Dedifferentiated amniotic fluid mesenchymal stem cell (primary cell): ENCODE results near the gene NEDD4L.

ENCODE experiments used
- DNase-seq: peaks from one replicate; pipeline ENCODE4 v3.0.0-alpha.2; 2016; ENCODE audit errors: extremely low spot score

NEDD4L gene

DNA sequence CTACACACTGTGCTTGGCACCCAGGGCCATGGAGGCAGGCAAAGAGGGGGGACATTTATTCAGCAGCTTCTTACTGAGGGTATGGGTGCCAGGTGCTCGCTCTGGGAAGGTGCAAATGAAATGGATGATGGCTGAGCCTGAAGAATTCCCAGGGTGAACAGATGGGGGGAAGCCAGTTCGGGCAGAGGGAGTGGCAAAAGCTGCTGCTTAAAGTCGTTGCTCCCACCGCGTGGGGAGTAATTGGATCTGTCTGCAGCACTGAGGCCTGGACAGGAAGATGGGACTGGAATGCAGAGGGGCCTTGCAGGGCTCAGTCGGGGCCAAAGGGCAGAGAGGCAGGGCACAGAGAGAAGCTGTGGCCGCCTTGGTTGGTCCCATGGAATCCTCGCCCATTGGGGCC is 51.2 kb downstream of the NEDD4L start:
- no peak for DNase-seq

DNA sequence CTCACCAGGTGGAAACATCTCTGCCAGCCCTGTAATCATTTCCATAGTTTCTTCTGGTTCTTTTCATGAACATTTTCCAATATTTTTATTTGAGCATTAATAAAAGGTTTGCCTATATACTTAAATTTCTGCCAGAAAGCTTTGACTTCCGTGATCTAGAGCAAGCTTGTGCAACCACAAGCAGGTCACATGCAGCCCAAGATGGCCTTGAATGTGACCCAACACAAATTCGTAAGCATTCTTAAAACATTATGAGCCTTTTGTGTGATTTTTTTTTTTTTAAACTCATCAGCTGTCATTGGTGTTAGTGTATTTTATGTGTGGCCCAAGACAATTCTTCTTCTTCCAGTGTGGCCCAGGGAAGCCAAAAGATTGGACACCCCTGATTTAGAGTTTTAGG is 51.6 kb downstream of the NEDD4L start:
- no peak for DNase-seq

DNA sequence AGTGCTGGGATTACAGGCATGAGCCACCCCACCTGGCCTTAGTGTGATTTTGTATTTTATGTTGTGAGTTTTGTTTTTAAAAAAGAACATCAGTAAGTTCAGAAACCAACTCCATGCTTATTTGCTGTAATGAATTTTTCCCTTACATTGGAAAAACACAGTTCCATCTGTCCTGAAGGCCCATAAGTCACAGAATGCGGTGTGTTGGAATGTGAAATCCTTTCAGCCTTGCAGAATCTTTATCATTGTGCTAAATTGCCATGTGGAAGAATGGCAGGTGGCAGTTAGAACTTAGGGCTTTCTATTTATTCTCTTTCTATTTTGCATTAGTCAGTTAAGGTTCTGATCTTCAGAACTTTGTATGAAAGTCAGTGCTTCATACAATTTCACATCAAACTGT is 52.6 kb downstream of the NEDD4L start:
- no peak for DNase-seq

DNA sequence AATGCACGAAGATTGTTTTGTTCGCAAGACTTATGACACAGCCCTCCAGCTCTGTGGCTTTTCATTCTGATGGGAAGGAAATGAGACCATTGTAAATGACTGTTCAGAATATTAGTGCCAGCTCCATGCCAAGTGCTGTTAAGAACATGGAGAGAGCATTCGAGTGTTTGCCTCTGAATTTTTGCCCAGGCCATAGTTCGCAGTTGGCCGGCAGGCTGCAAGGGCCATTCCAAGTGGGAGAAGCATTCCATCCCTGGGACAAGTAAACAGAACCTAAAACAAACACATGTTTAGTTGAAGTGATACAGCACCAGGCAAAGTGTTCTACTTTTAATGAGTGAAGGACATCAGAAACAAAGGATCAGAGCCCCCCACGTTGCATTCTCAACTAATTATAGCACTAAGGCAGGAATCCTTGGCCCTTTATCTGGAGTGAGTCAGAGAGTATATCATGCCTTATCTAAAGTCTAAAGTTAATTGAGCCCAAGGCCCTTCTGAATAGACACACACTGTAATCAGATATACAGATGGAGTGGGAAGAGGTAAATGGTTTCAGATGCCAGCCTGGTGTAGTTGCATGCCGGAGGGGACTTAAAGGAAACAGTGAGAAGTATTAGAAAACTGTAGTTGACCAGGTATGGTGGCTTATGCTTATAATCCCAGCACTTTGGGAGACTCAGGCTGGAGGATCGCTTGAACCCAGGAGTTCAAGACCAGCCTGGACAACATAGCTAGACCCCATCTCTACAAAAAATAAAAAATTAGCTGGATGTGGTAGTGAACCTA is 53.3 kb downstream of the NEDD4L start:
- DNase-seq, result no peak

DNA sequence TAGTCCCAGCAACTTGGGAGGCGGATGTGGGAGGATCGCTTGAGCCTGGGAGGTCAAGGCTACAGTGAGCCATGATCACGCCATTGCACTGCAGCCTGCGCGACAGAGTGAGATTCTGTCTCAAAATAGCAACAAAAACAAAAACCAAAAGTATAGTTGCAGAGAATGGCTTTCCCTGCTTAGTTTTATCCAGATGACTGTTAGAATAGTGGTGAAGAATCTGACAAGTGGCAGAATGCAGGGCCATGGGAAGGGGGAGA is 53.8 kb downstream of the NEDD4L start:
- no peak for DNase-seq

DNA sequence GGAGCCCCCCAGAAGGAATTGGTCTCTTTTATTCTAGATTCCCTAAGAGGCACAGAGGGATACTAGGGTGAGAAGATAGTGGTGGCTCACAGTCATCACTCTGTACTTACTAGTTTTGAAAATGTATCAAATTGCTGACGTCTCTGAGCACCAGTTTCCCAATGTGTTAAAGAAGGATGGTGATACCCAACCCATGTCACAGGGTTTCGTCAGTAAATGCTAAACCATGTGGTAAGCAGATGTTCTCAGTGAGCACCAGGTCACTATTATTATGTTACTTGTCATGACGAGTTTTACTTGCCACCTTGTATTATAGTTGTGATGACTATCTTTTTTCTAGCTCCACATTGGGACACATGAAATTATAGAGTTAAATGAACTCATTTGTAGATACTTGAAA is 54.7 kb downstream of the NEDD4L start:
- DNase-seq, result no peak

DNA sequence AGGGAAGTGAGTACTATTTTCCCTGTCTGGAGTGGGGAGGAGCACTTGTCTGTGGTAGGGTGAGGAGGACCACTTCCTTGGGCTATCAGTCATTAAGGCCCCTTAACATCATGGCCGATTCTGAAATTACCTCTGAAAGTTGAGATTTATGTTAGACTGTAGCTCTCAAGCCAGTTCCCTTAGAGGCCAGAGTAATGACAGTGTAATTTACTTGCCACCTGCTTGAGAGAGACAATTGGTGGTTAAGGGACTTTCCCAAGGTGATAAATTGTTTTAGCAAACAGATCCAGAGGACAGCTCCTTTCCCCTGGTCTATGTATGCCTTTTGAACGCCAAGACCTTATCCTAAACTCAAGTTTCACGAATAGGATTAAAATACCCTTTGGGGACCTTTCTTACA is 56.1 kb downstream of the NEDD4L start:
- no peak for DNase-seq

DNA sequence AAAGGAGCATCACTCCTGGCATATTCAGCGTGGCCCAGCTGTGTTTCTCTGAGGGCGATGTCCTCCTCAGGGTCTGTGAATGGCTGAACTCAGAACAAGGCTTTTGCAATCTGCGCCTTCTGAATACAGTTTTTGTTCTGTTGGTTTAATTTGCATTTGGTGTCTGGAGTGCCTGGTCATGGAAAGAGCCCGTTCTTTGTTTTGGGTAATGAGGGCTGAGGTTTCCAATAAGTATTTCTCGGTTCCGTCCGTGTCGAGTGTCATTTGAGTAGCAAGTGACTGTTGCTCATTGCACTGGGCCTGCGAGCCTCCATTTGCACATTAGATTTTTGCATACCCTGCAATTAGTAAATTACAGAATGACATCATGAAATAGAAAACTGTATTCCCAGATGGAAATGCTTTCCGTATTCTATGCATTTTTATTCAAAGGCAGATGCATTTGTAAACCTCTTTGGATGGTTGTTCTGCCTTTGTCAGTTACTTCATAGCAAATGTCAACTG is 57.3 kb downstream of the NEDD4L start:
- DNase-seq, result no peak

DNA sequence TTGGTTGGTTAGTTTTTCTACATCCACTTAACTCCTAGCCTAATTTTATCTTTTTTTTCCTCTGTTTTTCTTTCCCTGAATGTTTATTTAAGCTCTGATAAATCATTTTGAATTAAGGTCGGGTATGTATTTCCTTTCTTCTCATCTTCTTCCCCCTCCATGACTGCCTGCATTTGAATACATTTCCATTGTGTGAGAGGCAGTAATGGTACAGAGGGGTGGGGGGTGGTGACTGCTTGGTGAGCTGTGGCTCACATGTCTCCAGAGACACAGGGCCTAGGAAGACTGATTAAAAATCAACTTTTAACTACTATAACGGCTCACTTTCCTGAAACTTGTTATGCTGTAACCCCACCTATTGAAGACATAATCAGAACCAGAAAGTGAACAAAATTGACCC is 58.0 kb downstream of the NEDD4L start:
- DNase-seq, result no peak

DNA sequence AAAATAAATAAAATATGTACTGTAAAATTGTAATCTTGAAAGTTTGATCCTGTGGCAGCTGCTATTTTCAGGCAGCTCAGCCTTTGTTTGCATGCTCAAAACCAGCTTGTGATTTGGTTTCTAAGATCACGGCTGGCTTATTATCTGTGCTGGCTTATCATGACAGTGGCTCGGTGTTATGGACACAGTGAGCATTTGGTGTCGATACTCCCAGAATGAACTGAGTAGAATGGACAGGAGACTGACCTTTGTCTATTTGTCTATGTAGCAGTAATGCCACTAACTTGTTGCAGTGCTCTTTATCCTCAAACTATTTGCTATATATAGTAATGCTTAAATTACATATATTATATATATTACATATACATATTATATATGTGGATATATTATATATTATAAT is 58.8 kb downstream of the NEDD4L start:
- no peak for DNase-seq

DNA sequence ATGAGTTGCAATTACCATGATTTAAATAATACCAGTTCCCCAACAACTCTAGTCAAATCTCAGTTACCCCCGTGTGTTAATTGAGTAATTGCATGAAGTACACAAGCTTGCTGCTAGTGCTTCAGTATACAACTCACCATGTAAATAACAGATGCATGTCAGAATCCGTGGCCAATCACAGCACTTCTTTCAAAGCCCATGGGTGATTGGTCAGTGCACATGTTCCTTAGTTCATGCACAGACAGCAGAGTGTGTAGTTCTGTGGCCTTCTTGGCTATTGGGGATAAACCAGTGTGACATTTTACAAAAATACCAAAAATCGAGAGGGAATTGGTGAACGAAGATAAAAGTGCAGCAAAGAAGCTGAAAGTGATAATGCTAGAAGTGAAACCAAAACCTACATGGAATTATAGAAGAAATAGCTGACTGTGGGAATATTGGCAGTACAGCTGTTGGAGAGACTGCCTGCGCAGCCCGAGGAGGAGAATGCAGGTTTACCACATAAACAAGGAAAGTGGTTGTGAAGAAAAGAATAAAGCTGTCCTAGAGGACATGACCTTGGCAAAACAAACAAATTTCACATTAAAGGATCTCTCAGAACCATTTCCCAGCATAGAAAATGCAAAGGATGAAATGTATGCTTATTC is 59.4 kb downstream of the NEDD4L start:
- no peak for DNase-seq

DNA sequence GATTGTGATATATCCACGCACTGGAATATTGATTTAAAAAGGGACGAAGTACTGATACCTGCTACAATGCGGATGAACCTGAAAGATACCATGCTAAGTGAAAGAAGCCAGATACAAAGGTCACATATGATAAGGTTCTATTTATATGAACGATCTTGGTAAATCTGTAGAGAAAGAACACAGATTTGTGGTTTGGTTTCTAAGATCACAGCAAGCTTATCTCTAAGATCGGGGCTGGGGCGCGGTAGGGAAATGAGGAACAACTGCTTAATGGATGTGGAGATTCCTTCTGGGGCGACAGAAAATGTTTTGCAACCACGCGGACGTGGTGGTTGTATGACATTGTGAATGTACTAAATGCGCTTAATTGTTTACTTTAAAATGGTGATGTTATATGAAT is 60.1 kb downstream of the NEDD4L start:
- DNase-seq, result no peak

DNA sequence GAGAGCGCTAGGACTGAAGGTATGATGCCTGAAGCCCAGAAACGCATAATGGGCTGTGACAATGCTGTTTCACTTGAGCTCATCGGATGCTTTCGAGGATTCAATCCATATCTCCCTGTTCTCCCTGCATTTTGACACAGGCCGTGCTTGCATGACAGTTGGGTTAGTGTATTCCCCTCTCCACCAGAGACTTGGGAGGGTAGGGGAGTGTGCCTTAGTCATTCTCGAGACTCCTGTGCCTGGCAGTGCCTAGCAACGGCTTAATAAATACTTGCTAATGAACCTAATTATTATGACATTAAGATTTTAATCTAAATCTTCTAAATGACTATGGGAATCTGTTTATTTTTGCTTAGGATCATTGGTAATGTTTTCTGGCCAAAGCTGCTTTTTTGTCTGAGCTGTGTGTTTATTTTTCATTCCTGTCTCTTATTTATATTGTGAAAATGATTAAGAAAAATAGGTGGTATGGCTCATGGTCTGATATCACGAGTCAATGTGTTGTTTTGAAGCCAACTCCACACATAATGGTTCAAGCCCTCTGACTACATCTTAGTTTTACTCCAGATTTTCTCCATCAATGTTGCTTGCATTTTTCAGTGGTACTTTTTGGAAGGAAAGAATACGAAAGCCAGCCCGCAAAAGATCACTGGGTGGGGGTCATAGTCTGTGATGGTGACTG is 61.3 kb downstream of the NEDD4L start:
- DNase-seq, result no peak

DNA sequence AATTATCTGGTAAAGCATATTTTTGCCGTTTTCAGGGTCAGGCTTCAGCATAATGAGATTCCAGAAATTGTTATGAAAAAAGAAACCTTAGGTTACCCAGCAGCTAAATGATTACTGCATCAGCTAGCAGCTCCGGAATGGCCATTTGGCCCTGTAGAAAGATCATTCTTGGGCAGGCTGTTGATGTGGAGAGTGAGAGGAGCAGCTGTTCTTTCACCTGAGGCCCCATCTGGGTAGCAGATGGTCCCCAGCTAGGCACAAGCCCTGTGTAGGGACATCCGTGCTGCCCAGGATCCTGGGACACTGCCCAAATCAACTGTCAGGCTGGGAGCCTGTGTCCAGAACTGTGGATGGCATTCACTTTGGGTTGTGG is 61.8 kb downstream of the NEDD4L start:
- DNase-seq, result no peak

DNA sequence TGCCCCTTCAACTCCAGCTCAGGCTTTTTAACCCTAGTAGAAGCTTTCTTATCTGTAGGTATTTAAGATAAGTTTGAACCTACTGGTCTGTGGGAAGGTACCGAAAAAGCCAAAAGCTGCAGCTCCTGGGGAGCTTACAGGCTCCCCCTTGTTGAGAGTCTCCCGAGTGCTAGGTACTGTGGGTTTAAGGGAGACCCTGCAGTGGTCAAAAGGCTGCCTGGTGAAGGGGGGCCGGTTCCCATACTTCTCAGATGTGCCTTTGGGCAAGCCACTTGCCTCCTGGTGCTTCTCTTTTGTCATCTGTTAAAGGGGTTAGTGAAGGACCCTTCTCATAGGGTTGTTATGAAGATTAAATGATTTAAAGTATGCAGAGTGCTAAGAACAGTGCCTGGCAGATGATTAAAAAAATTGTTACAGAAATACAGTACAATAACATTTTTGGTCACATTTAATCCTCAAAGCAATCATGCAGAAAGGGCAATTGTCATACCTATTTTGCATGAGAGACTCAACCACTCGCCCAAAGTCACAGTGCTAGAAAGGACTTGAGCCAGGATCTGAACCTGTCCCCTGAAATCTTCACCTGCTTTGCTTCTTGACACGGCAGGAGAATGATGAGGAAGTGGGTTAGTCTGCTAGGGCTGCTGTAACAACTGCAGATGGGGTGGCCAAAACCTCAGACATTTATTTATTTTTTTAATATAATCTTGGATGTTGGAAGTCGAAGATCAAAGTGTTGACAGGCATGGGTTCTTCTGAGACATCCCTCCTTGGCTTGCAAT is 62.5 kb downstream of the NEDD4L start:
- DNase-seq, result no peak

DNA sequence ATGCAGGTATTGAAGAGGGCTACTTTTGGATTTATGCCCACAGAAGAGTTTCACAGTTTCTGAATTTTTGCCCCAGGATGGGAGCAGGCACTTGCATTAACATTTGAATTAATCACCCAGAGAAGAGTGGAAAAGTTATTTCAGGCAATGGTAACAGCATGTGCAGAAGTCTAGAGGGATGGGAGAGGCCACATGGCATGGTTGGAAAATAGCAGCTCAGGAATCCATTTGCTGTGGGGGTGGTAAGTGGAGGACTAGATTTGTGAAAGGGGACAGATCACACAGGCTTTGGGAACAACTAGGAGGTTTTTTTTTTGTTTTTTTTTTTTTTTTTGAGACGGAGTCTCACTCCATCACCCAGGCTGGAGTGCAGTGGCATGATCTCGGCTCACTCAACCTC is 65.2 kb downstream of the NEDD4L start:
- DNase-seq, result no peak

DNA sequence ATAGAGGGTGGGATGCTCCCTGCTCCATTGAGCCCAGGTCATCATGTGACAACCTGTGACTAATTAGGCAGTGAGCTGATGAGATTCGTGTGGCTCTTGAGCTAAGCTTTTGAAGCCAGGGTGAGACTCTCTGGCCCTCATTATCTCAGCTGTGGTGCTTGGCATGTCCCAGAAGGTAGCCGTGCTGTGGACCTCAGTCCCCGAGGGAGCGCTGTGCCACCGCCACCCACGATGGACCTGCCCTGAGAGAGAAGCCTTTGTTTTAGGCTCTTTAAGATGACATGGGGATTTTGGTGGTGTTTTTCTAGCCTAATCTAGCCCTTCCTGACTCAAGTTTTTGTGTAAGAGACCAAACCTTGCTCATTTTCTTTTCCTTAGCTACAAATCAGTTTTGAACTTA is 66.4 kb downstream of the NEDD4L start:
- no peak for DNase-seq

DNA sequence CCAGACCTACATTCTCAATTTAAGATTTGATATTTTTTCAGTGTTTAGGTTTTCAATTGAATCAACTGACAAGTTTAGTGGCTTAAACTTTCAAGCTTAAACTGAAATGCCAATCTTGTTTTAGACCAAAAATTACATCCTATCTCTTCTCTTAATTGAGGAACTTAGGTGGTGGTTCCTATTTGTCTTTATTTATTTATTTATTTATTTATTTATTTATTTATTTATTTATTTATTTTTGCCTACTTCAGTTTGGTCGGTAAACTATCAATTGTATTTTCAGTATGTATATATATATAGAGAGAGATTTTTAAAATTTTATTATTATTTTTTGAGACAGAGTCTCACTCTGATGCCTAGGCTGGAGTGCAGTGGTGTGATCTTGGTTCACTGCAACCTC is 68.1 kb downstream of the NEDD4L start:
- DNase-seq, result no peak

DNA sequence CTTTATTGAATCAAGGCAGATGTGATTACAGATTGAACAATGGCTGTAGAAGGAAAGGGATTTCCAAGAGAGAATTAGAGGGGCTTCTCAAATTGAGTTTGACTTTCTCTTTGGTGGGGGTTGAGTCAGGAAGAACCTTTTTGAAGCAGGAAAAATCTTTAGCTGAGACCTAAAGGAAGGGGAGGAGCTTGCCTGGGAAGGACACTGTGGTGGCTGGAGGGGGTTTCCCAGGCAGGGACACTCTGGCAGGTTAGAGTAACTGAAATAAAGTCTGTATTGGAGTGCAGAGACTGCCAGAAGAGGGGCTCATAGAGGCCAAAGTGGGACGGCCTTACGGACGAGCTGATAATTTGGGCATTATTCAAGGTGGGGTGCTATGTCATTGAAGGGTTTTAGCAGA is 69.3 kb downstream of the NEDD4L start:
- no peak for DNase-seq

DNA sequence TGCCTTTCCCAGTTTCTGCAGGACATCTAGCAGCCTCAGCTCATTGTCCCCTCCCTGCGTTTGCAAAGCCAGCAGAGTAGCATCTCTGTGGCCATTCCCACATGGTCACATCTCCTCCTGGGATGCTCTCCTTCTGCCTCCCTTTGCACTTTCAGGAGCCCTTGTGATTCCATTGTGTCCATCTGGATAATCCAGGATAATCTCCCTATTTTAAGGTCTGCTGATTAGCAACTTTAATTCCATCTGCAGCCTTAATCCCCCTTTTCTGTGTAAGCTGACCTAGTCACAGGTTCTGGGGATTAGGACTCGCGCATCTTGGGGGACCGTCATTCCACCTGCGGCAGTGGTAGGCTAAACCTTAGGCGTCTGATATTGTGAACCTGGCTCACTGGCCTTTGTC is 70.7 kb downstream of the NEDD4L start:
- DNase-seq, result no peak

DNA sequence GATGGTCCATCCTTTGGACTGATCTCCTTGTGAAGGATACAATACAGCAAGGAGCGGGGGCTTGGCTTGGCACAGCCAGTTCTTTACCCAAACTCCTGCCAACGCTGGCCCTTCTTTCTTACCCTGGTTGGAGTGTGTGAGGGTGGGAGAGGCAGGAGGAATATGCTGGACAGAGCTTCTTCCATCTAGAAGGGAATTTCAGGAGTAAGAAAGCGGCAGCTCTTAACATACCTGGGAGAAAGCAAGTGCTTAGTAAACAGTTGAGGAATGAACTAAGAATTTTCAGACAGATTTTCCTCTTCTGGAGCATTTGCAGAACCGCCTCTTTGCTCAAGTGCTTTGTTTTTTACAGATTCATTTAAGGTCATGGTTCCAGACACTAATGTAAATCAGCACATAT is 72.8 kb downstream of the NEDD4L start:
- no peak for DNase-seq

DNA sequence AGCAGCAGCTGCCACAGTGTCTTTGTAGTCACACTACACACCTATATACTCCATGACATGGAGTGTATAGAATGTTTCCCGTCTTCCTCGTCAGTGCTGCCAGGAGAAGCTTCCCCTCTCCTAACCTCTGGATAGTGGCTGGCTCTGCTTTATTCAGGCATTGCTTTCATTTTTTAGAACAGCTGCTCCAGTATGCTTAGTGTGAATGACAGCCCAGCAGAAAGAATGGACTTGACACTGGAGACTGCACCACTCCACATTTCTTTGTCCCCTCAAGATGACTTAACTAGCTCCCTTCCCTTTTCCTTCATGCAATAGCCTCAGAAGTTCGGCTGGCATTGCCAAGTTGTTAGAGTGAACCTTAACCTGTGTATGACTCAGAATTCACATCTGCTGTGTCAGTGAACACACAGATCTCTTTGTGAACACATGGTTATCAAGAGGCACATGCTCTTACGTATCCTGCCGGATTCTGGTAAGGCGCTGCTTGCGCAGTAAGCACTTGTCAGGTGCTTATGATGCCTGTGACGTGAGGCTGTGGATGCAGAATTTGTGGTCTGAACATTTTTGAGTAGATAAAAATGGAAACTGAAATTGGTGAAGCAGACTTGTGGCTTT is 73.9 kb downstream of the NEDD4L start:
- peak; percentile 44 for DNase-seq
